H1 (cell line): ENCODE measurements around the gene LRRC55. TPM values are rescaled to one million over a fixed set of nuclear protein-coding genes. Genes with fewer than 3 reads are reported as not detected.

Experiments
- CTCF ChIA-PET: fragments of 300-600 bp; sonication (Branson Sonifier 250); formaldehyde crosslinking; loops from one replicate; lab custom pipeline; 2021; ENCODE audit not compliant: partially characterized antibody; lab: Charles Lee
- POLR2A ChIA-PET: fragments of 300-600 bp; sonication (Branson Sonifier 250); formaldehyde crosslinking; loops from one replicate; lab custom pipeline; 2021; ENCODE audit warnings: inconsistent platforms; ENCODE audit not compliant: partially characterized antibody; lab: Charles Lee
- DNase-seq, 2 experiments: peaks; one replicate each; pipeline versions ENCODE4 v3.0.0 to v3.0.0-alpha.2; 2010 to 2022; ENCODE audit warnings: low spot score in 2 of 2, low read depth in 1 of 2, mixed read lengths in 1 of 2
- FAIRE-seq: peaks from 2 replicates; lab custom pipeline; 2011; peaks lifted over from hg19 to GRCh38; lab: Jason Lieb, UNC
- H2AFZ ChIP-seq: 2 replicates; pipeline ENCODE4 v1.8.1; 2012; ENCODE audit warnings: low read length, inconsistent platforms
- H2AK5ac ChIP-seq: 2 replicates; pipeline ENCODE4 v1.6.1; 2013; ENCODE audit warnings: low read depth, low read length
- H2BK120ac ChIP-seq: replicated peaks from 2 replicates; pipeline ENCODE3; 2013; ENCODE audit warnings: low read depth, low read length, inconsistent platforms
- H2BK12ac ChIP-seq: 2 replicates; pipeline ENCODE4 v1.6.1; 2013; ENCODE audit warnings: low read depth, low read length
- H2BK15ac ChIP-seq: 2 replicates; pipeline ENCODE4 v1.6.1; 2013; ENCODE audit warnings: low read length
- H2BK20ac ChIP-seq: 2 replicates; pipeline ENCODE4 v1.6.1; 2013; ENCODE audit warnings: low read length
- H2BK5ac ChIP-seq: 2 replicates; pipeline ENCODE4 v1.6.1; 2013; ENCODE audit warnings: low read depth, low read length
- H3K14ac ChIP-seq: 2 replicates; pipeline ENCODE4 v1.6.1; 2013; ENCODE audit warnings: inconsistent platforms; ENCODE audit not compliant: insufficient read length
- H3K18ac ChIP-seq: 2 replicates; pipeline ENCODE4 v1.6.1; 2013; ENCODE audit warnings: low read length; ENCODE audit errors: extremely low read depth
- H3K23ac ChIP-seq: 2 replicates; pipeline ENCODE4 v1.6.1; 2013; ENCODE audit warnings: inconsistent platforms; ENCODE audit not compliant: insufficient read length
- H3K23me2 ChIP-seq: 2 replicates; pipeline ENCODE4 v1.6.1; 2013; ENCODE audit warnings: low read depth, low read length
- H3K27ac ChIP-seq: 2 replicates; pipeline ENCODE4 v1.6.1; 2011; ENCODE audit warnings: low read depth, low read length, inconsistent platforms
- H3K27me3 ChIP-seq, 4 experiments: replicated peaks in 1 of 4; 1 replicate in 1 of 4; 2 replicates in 3 of 4; pipeline versions ENCODE4 v1.6.1 to v1.8.1; 2011 to 2013; ENCODE audit warnings: low read length in 3 of 4, mild to moderate bottlenecking in 3 of 4, inconsistent platforms in 2 of 4, mixed read lengths in 2 of 4, moderate library complexity in 1 of 4; ENCODE audit not compliant: control insufficient read depth in 3 of 4, insufficient read depth in 3 of 4; ENCODE audit errors: extremely low read depth in 1 of 4
- H3K36me3 ChIP-seq, 4 experiments: 2 replicates each; pipeline versions ENCODE4 v1.6.1 to v1.8.1; 2011 to 2013; ENCODE audit warnings: mild to moderate bottlenecking in 4 of 4, low read length in 3 of 4, moderate library complexity in 2 of 4, control low read depth in 1 of 4, inconsistent platforms in 1 of 4; ENCODE audit not compliant: insufficient read depth in 4 of 4, control insufficient read depth in 2 of 4
- H3K4ac ChIP-seq: replicated peaks from 2 replicates; pipeline ENCODE3; 2013; ENCODE audit warnings: low read length, low read depth, mixed read lengths, inconsistent platforms; ENCODE audit not compliant: insufficient read length
- H3K4me1 ChIP-seq, 4 experiments: replicated peaks in 1 of 4; 1 replicate in 1 of 4; 2 replicates in 3 of 4; pipeline versions ENCODE4 v1.6.1 to v1.8.1; 2011 to 2013; ENCODE audit warnings: low read length in 3 of 4, inconsistent platforms in 2 of 4, mixed read lengths in 1 of 4; ENCODE audit not compliant: insufficient read depth in 4 of 4, control insufficient read depth in 3 of 4
- H3K4me2 ChIP-seq, 2 experiments: 2 replicates each; pipeline versions ENCODE4 v1.6.1 to v1.8.1; 2011 to 2013; ENCODE audit warnings: low read depth in 2 of 2, low read length in 2 of 2, control low read depth in 1 of 2, inconsistent platforms in 1 of 2, mild to moderate bottlenecking in 1 of 2; ENCODE audit not compliant: insufficient read depth in 1 of 2
- H3K4me3 ChIP-seq, 4 experiments: fragments of 200-600, 300-600 bp in 1 of 4; sonication (generic), shearing (Covaris generic), sonication (Bioruptor Twin) in 1 of 4; 2 replicates each; pipeline versions ENCODE4 v1.5.1 to v1.8.1; 2011 to 2016; ENCODE audit warnings: low read length in 4 of 4, low read depth in 3 of 4, control low read depth in 2 of 4, inconsistent platforms in 2 of 4, mild to moderate bottlenecking in 2 of 4, mixed read lengths in 1 of 4, moderate library complexity in 1 of 4; ENCODE audit not compliant: insufficient read depth in 2 of 4; ENCODE audit errors: extremely low read depth in 1 of 4
- H3K56ac ChIP-seq: replicated peaks from 2 replicates; pipeline ENCODE3; 2013; ENCODE audit warnings: low read depth, mild to moderate bottlenecking, mixed read lengths, low read length, inconsistent platforms; ENCODE audit not compliant: insufficient read length
- H3K79me1 ChIP-seq: 2 replicates; pipeline ENCODE4 v1.6.1; 2013; ENCODE audit warnings: low read depth, low read length, control low read depth
- H3K79me2 ChIP-seq, 2 experiments: 2 replicates each; pipeline versions ENCODE4 v1.6.1 to v1.8.1; 2012 to 2013; ENCODE audit warnings: low read length in 2 of 2, mild to moderate bottlenecking in 2 of 2, inconsistent platforms in 1 of 2; ENCODE audit not compliant: insufficient read depth in 2 of 2, control insufficient read depth in 1 of 2
- H3K9ac ChIP-seq, 4 experiments: replicated peaks in 1 of 4; 1 replicate in 1 of 4; 2 replicates in 3 of 4; pipeline versions ENCODE4 v1.6.1 to v1.8.1; 2011 to 2013; ENCODE audit warnings: low read depth in 3 of 4, low read length in 3 of 4, control low read depth in 2 of 4, mild to moderate bottlenecking in 2 of 4, moderate library complexity in 2 of 4, inconsistent platforms in 1 of 4; ENCODE audit errors: extremely low read depth in 1 of 4
- H3K9me3 ChIP-seq, 2 experiments: 2 replicates each; pipeline versions ENCODE4 v1.6.1 to v1.8.1; 2012 to 2013; ENCODE audit warnings: mild to moderate bottlenecking in 2 of 2, moderate library complexity in 2 of 2, control low read depth in 1 of 2, inconsistent platforms in 1 of 2, low read depth in 1 of 2, low read length in 1 of 2, mixed read lengths in 1 of 2; ENCODE audit not compliant: insufficient read depth in 2 of 2
- H4K20me1 ChIP-seq, 2 experiments: replicated peaks in 1 of 2; 2 replicates each; pipeline versions ENCODE3 to v1.8.1; 2011 to 2013; ENCODE audit warnings: inconsistent platforms in 2 of 2, low read length in 2 of 2, mild to moderate bottlenecking in 1 of 2; ENCODE audit not compliant: insufficient read depth in 2 of 2, control insufficient read depth in 1 of 2
- H4K5ac ChIP-seq: 2 replicates; pipeline ENCODE4 v1.6.1; 2013; ENCODE audit warnings: low read length, low read depth, mixed read lengths, inconsistent platforms; ENCODE audit not compliant: insufficient read length
- H4K8ac ChIP-seq: 2 replicates; pipeline ENCODE4 v1.8.0; 2013; ENCODE audit warnings: mild to moderate bottlenecking, moderate library complexity, low read length, inconsistent platforms; ENCODE audit not compliant: insufficient read depth; ENCODE audit errors: extremely low read depth
- H4K91ac ChIP-seq: replicated peaks from 2 replicates; pipeline ENCODE3; 2013; ENCODE audit warnings: low read length, mixed read lengths, inconsistent platforms; ENCODE audit not compliant: insufficient read length
- CEBPB ChIP-seq: IDR thresholded peaks from 2 replicates; pipeline ENCODE4 v1.6.1; 2012; ENCODE audit warnings: low read depth, low read length
- MAX ChIP-seq: IDR thresholded peaks from 2 replicates; pipeline ENCODE4 v1.6.1; 2012; ENCODE audit warnings: inconsistent platforms
- POLR2AphosphoS5 ChIP-seq: IDR thresholded peaks from 2 replicates; pipeline ENCODE4 v1.6.1; 2011; ENCODE audit warnings: low read depth, low read length
- RNF2 ChIP-seq: fragments of 200-900, 300-1000 bp; sonication (generic); IDR thresholded peaks from 2 replicates; pipeline ENCODE4 v1.7.1; 2016; ENCODE audit warnings: borderline replicate concordance, low read depth, mild to moderate bottlenecking, antibody characterized with exemption, low read length; ENCODE audit not compliant: poor library complexity, severe bottlenecking; ENCODE audit errors: missing control alignments
- SP2 ChIP-seq: IDR thresholded peaks from 2 replicates; pipeline ENCODE4 v1.6.1; 2012; ENCODE audit warnings: mild to moderate bottlenecking, low read length, inconsistent platforms
- SRF ChIP-seq: IDR thresholded peaks from 2 replicates; pipeline ENCODE4 v1.6.1; 2011; ENCODE audit warnings: mild to moderate bottlenecking, low read depth, low read length, moderate library complexity
- TAF1 ChIP-seq: IDR thresholded peaks from 2 replicates; pipeline ENCODE4 v1.6.1; 2011; ENCODE audit warnings: mild to moderate bottlenecking, low read depth, low read length
- ZNF274 ChIP-seq: IDR thresholded peaks from 2 replicates; pipeline ENCODE4 v1.7.0; 2012; ENCODE audit warnings: low read length, borderline replicate concordance; ENCODE audit errors: extremely low read depth
- WGBS, 2 experiments: shearing (Covaris generic) in 1 of 2; methylation state at CpG; one replicate each; pipeline versions ENCODE4 v1.1.6 to v1.1.7; 2013 to 2015; ENCODE audit warnings: low lambda C conversion rate in 2 of 2, mixed read lengths in 2 of 2, inconsistent platforms in 1 of 2, low coverage in 1 of 2, missing lambda C conversion rate in 1 of 2; ENCODE audit not compliant: insufficient replicate concordance in 2 of 2, insufficient coverage in 1 of 2, insufficient read length in 1 of 2; ENCODE audit errors: extremely low coverage in 1 of 2, missing lambda C conversion rate in 1 of 2; 5-methylcytosine and 5-hydroxymethylcytosine counted together
- polyA plus RNA-seq, 7 experiments: library from polyadenylated mRNA; depleted of rRNA in 3 of 7; stranded (reverse) in 5 of 7; unstranded in 2 of 7; fragments of >200 nt in 5 of 7; fragments of 200-250 nt in 2 of 7; gene quantifications; 1 replicate in 5 of 7; 2 replicates in 1 of 7; 4 replicates in 1 of 7; pipeline versions ENCODE4 v1.2.1 to v1.2.3, GENCODE V29; 2011 to 2013; ENCODE audit warnings: missing spikeins in 2 of 7, mixed read lengths in 2 of 7
- total RNA-seq: library from RNA; stranded (reverse); fragmentation: NEBNext Ultra II Directional; extraction: Animal tissue kit (Norgen Biotek cat#: 25700); gene quantifications from 2 replicates; pipeline ENCODE4 v1.2.1, GENCODE V29; 2021

Gene LRRC55
- total and polyA plus RNA-seq, 2 of the 8 experiments (the other 6 are each of a cell fraction or from before 2014, with no cell fraction given): 0.62 to 1.1 TPM

GRCh38 chr11:57182896-57183295 is 1.1 kb downstream of the LRRC55 start:
- no peak for DNase-seq
- Histone ChIP-seq H4K91ac (no peak overlapping the region), H3K4ac (no peak overlapping the region), H4K8ac (no peak overlapping the region), H2BK20ac (no peak overlapping the region), H2AFZ (no peak overlapping the region), H3K23me2 (peaks cover 9% of the 10 kb centered on the region), H3K36me3 (no peaks in the 10 kb centered on the region), H3K23ac (no peak overlapping the region), H3K9ac (no peak overlapping the region), H3K4me1 (peaks cover 0 to 6% (median 3%) of the 10 kb centered on the region in 4 experiments; a peak in 5 of 7 replicates), H3K14ac (no peak overlapping the region), H2BK15ac (no peak overlapping the region), H3K56ac (no peak overlapping the region), H3K18ac (no peak overlapping the region), H3K4me3 (no peak overlapping the region), H3K9me3 (no peaks in the 10 kb centered on the region), H3K27me3 (peaks cover 3 to 27% (median 23%) of the 10 kb centered on the region in 4 experiments), H3K27ac (no peak overlapping the region), H3K79me1 (no peaks in the 10 kb centered on the region), H2BK5ac (no peak overlapping the region), H4K20me1 (no peaks in the 10 kb centered on the region), H3K79me2 (no peaks in the 10 kb centered on the region), H2BK12ac (no peak overlapping the region), H3K4me2 (no peak overlapping the region), H2BK120ac (no peak overlapping the region), H4K5ac (no peak overlapping the region), H2AK5ac (no peak overlapping the region)
- WGBS, 2 experiments: 91% methylated on average over 3 of the region's 3 CpGs; no CpG with 5 or more reads in 1 of the 2 experiments
- FAIRE-seq: no peak
- POLR2A ChIA-PET: interaction anchor here (0.9 kb wide), 1 partner anchor 36 kb away, joined by 3 read pairs; no protein-coding TSS in a partner anchor
- CTCF ChIA-PET: interaction anchor here (0.9 to 4.3 kb wide), 5 partner anchors 13 to 66 kb away, joined by 3 to 30 read pairs (median 4); no protein-coding TSS in a partner anchor
- no peak for TF ChIP-seq RNF2
- TF ChIP-seq MAX: no peak
- no peak for TF ChIP-seq SRF
- no peak for TF ChIP-seq ZNF274
- TF ChIP-seq SP2: no peak
- TF ChIP-seq CEBPB: no peak
- TF ChIP-seq TAF1: no peak
- TF ChIP-seq POLR2AphosphoS5: no peak
